Epithelial cell of proximal tubule (primary cell): Measurements from ENCODE around the gene FCRL6. TPM values are rescaled to one million over a fixed set of nuclear protein-coding genes. Genes with fewer than 3 reads are reported as not detected.

Experiments used
- DNase-seq: peaks from one replicate; pipeline ENCODE4 v3.0.0-alpha.2; 2011; ENCODE audit warnings: low read depth
- H3K4me3 ChIP-seq: 2 replicates; pipeline ENCODE4 v1.5.1; 2011; ENCODE audit warnings: low read depth, mild to moderate bottlenecking, low read length
- CTCF ChIP-seq: conservative IDR thresholded peaks from 2 replicates; pipeline ENCODE4 v1.5.1; 2012; ENCODE audit warnings: low read depth, mild to moderate bottlenecking, low read length
- total RNA-seq: library from RNA; depleted of rRNA; stranded (reverse); fragments of >200 nt; gene quantifications from 2 replicates; pipeline ENCODE4 v1.2.3, GENCODE V29; 2015

FCRL6 gene
- total RNA-seq, 1 donor from 2014 or later = not detected

GRCh38 chr1:159841749-159842148 lies 39.6 kb downstream of the FCRL6 start:
- no peak for DNase-seq
- TF ChIP-seq CTCF = no peak
- H3K4me3 ChIP-seq = no peak overlapping the region

GRCh38 chr1:159843459-159843858 lies 41.3 kb downstream of the FCRL6 start:
- no peak for TF ChIP-seq CTCF
- H3K4me3 ChIP-seq = no peak overlapping the region
- no peak for DNase-seq

GRCh38 chr1:159845751-159846629 lies 43.8 kb downstream of the FCRL6 start:
- peak; percentile 2 for TF ChIP-seq CTCF
- no peak overlapping the region for H3K4me3 ChIP-seq
- peak; percentile 43 for DNase-seq

DNA sequence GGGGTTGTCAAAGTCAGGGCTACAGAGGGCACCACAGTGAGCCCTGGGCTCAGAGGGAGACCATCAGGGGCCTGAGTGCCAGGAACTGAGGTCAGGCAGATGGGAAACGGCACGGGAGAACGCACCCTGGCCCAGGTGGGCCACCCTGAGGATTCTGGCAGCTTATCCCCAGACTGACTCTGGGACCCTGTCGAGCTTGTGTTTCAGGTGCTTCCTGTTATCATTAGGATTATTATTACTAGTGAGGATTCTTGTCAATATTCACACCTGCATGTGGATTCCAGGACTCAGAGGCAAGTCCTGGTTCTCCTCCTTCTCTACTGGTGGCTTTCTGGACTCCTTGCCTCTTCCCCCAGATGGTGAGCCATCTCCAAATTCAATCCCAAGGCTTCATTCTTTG lies 45.1 kb downstream of the FCRL6 start:
- H3K4me3 ChIP-seq = no peak overlapping the region
- no peak for DNase-seq
- TF ChIP-seq CTCF = no peak

DNA sequence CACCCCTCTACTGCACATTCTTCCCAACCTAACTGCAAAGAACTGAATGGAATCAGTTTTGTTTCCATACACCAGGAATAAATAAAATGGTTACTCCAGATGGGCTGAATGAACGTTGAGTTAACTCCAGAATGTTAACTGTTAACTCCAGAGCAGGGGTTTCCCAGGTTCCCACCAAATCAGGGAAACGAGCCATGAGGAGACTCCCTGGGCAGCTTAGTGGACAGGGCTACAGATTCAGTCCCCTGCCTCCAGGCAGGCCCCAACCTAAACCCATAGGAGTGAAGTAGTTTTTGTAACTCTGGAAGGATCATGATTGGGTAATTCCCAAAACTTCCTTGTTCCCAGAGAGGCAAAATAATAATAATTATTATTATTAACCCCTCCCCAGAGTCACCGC lies 46.2 kb downstream of the FCRL6 start:
- no peak for TF ChIP-seq CTCF
- DNase-seq = no peak
- H3K4me3 ChIP-seq = no peak overlapping the region

- DNase-seq = no peak
- no peak for TF ChIP-seq CTCF
- H3K4me3 ChIP-seq = no peak overlapping the region
These were observed 47.6 kb downstream of the FCRL6 start for GRCh38 chr1:159849626-159850366.

DNA sequence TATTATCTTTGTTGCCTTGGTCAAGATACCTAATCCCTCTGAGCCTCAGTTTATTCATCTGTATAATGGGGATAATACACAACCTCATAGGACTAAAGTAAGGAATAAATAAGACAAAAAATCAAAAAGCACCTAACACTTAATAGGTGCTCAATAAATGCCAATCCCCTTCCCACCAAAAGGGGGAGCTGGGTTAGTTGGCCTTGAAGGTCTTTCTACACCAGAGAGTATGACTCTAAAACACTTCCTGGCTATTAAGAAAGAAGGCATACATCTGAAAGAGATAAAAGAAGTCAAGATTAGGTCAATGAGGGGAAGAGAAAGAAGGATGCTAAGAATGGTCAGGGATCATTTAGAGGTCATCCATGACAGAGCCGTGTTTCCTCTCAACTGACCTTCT lies 49.2 kb downstream of the FCRL6 start:
- H3K4me3 ChIP-seq = no peak overlapping the region
- DNase-seq = no peak
- TF ChIP-seq CTCF = peak; percentile 14
